SH-SY5Y (cell line): ENCODE measurements around the gene LAMC2.

ENCODE experiments used
- GATA2 ChIP-seq: IDR thresholded peaks from 2 replicates; pipeline ENCODE4 v1.6.1; 2011; ENCODE audit warnings: mild to moderate bottlenecking, low read depth, low read length
- GATA3 ChIP-seq: IDR thresholded peaks from 2 replicates; pipeline ENCODE4 v1.6.1; 2011; ENCODE audit warnings: low read depth, mild to moderate bottlenecking, low read length, moderate library complexity

- no peak for TF ChIP-seq GATA3
- no peak for TF ChIP-seq GATA2
Measured at GRCh38 chr1:183262628-183263200, 76.7 kb downstream of the LAMC2 start.
